K562 (cell line): ENCODE measurements around the gene ARFGEF2. TPM values are rescaled to one million over a fixed set of nuclear protein-coding genes. Genes with fewer than 3 reads are reported as not detected.

ENCODE experiments used
- ATAC-seq: fragments of 200-7000 bp; cut with Tn5 transposase; 3 replicates; pipeline ENCODE4 v1.9.1; 2020; ENCODE audit warnings: moderate library complexity
- BruUV-seq: library from RNA; stranded (reverse); fragments of 400-500 nt; replicated peaks from 2 replicates; lab custom pipeline; 2021; lab: Mats Ljungman, UMichigan
- CTCF ChIA-PET: fragments of 300-600 bp; formaldehyde crosslinking; extraction: SDS; loops from one replicate; lab custom pipeline; 2021; ENCODE audit warnings: low intra/inter-chr PET ratio; lab: Yijun Ruan, JAX
- POLR2A ChIA-PET: fragments of 300-600, 350-650 bp; sonication (Branson Sonifier 250); formaldehyde crosslinking; extraction: SDS; loops from one replicate; lab custom pipeline; 2021; ENCODE audit warnings: antibody characterized with exemption, inconsistent platforms; lab: Yijun Ruan, JAX
- DNase-seq, 4 experiments: peaks; one replicate each; pipeline versions ENCODE4 v3.0.0 to v3.0.0-alpha.2; 2011 to 2018; ENCODE audit warnings: low spot score in 3 of 4, mixed read lengths in 3 of 4; ENCODE audit errors: extremely low read depth in 1 of 4
- FAIRE-seq: peaks from 2 replicates; lab custom pipeline; 2011; peaks lifted over from hg19 to GRCh38; lab: Jason Lieb, UNC
- H2AFZ ChIP-seq: 2 replicates; pipeline ENCODE4 v1.6.0; 2011; ENCODE audit warnings: low read depth, low read length, control low read depth, inconsistent platforms
- H3K27ac ChIP-seq: fragments of 200-600 bp; 3 replicates; pipeline ENCODE4 v1.8.0; 2011; ENCODE audit warnings: low read depth, mild to moderate bottlenecking, control low read depth, inconsistent platforms, low read length, moderate library complexity, mixed read lengths; ENCODE audit errors: extremely low read depth
- H3K27me3 ChIP-seq, 2 experiments: fragments of 300-600 bp in 1 of 2; 2 replicates in 1 of 2; 3 replicates in 1 of 2; pipeline versions ENCODE4 v1.6.0 to v1.8.0; 2011; ENCODE audit warnings: inconsistent platforms in 2 of 2, low read length in 2 of 2, mild to moderate bottlenecking in 1 of 2, mixed read lengths in 1 of 2, moderate library complexity in 1 of 2; ENCODE audit not compliant: control insufficient read depth in 2 of 2, insufficient read depth in 2 of 2
- H3K36me3 ChIP-seq: fragments of 300-600 bp; 3 replicates; pipeline ENCODE4 v1.8.0; 2011; ENCODE audit warnings: mild to moderate bottlenecking, low read length, inconsistent platforms; ENCODE audit not compliant: control insufficient read depth, insufficient read depth
- H3K4me1 ChIP-seq, 2 experiments: fragments of 200-600 bp in 1 of 2; replicated peaks in 1 of 2; 2 replicates in 1 of 2; 3 replicates in 1 of 2; pipeline versions ENCODE4 v1.5.1 to v1.8.0; 2011; ENCODE audit warnings: inconsistent platforms in 2 of 2, low read length in 2 of 2, mild to moderate bottlenecking in 1 of 2, mixed read lengths in 1 of 2, moderate library complexity in 1 of 2; ENCODE audit not compliant: control insufficient read depth in 2 of 2, insufficient read depth in 2 of 2
- H3K4me2 ChIP-seq: 2 replicates; pipeline ENCODE4 v1.6.1; 2011; ENCODE audit warnings: low read length, control low read depth, inconsistent platforms, mixed read lengths; ENCODE audit not compliant: insufficient read depth
- H3K4me3 ChIP-seq: fragments of 200-600 bp; sonication (generic), shearing (Covaris generic); 2 replicates; pipeline ENCODE4 v1.5.1; 2016; ENCODE audit warnings: control low read depth, inconsistent platforms
- H3K79me2 ChIP-seq: fragments of 200-600 bp; 3 replicates; pipeline ENCODE4 v1.8.0; 2011; ENCODE audit warnings: low read length, inconsistent platforms; ENCODE audit not compliant: control insufficient read depth, insufficient read depth
- H3K9ac ChIP-seq, 2 experiments: 2 replicates each; pipeline versions ENCODE4 v1.6.0 to v1.6.1; 2011; ENCODE audit warnings: low read depth in 2 of 2, low read length in 2 of 2, control low read depth in 1 of 2, inconsistent platforms in 1 of 2, mild to moderate bottlenecking in 1 of 2, mixed read lengths in 1 of 2; ENCODE audit not compliant: insufficient read depth in 1 of 2
- H3K9me1 ChIP-seq: one replicate; pipeline ENCODE4 v1.6.0; 2011; ENCODE audit warnings: inconsistent platforms, mild to moderate bottlenecking, low read length, moderate library complexity; ENCODE audit not compliant: control insufficient read depth, insufficient read depth
- H3K9me3 ChIP-seq: replicated peaks from 2 replicates; pipeline ENCODE4 v1.5.1; 2011; ENCODE audit warnings: low read depth, low read length, inconsistent platforms; ENCODE audit not compliant: control insufficient read depth, insufficient read depth
- H4K20me1 ChIP-seq: replicated peaks from 2 replicates; pipeline ENCODE4 v1.6.1; 2011; ENCODE audit warnings: low read length, inconsistent platforms, mixed read lengths; ENCODE audit not compliant: control insufficient read depth, insufficient read depth
- CCNT2 ChIP-seq: IDR thresholded peaks from 2 replicates; pipeline ENCODE4 v1.6.1; 2011; ENCODE audit warnings: borderline replicate concordance, low read depth, mild to moderate bottlenecking, moderate library complexity, mixed read lengths, low read length; ENCODE audit not compliant: insufficient read length; ENCODE audit errors: extremely low read depth
- ESRRA ChIP-seq: fragments of 450-650 bp; IDR thresholded peaks from 2 replicates; pipeline ENCODE4 v1.6.1; 2014; ENCODE audit warnings: low read depth, mild to moderate bottlenecking, moderate library complexity, borderline replicate concordance
- MYBL2 ChIP-seq, 2 experiments: fragments of 450-650 bp in 1 of 2; sonication (generic) in 1 of 2; formaldehyde crosslinking in 1 of 2; IDR thresholded peaks; 2 replicates each; pipeline versions ENCODE4 v1.6.1 to v1.8.1; 2017 to 2022; ENCODE audit warnings: borderline replicate concordance in 1 of 2, inconsistent platforms in 1 of 2, low read depth in 1 of 2, mild to moderate bottlenecking in 1 of 2, missing genetic modification reagents in 1 of 2, moderate library complexity in 1 of 2
- RCOR1 ChIP-seq, 2 experiments: IDR thresholded peaks; 2 replicates each; pipeline ENCODE4 v1.6.1; 2012; ENCODE audit warnings: low read depth in 2 of 2, low read length in 2 of 2, borderline replicate concordance in 1 of 2, improper control_type of control experiment in 1 of 2
- WGBS: fragments of 100-300 bp; shearing (Covaris generic); methylation state at CpG from one replicate; pipeline ENCODE4 v1.1.6; 2016; ENCODE audit warnings: low coverage, mixed read lengths; ENCODE audit not compliant: insufficient coverage; ENCODE audit errors: missing lambda C conversion rate; 5-methylcytosine and 5-hydroxymethylcytosine counted together
- in situ Hi-C: fragments of 300-500 bp; cut with MboI; formaldehyde crosslinking; loops from 4 replicates; pipeline ENCODE4 v1.15.0; 2018; ENCODE audit warnings: inconsistent platforms, mixed read lengths
- intact Hi-C: fragments of 100-400 bp; cut with micrococcal nuclease; formaldehyde crosslinking; loops from 2 replicates; pipeline ENCODE4 v1.14.2; 2022
- polyA plus RNA-seq, 8 experiments: library from polyadenylated mRNA; depleted of rRNA in 4 of 8; stranded (reverse) in 5 of 8; unstranded in 3 of 8; fragments of >200 nt; fragmentation: Nextera tagmentation in 2 of 8; fragmentation: Illumina TruSeq in 1 of 8; extraction: Ambion mirVana in 2 of 8; extraction: Trizol in 1 of 8; gene quantifications; 2 replicates each; pipeline versions ENCODE4 v1.2.1 to v1.2.3, GENCODE V29; 2011 to 2014; ENCODE audit warnings: inconsistent platforms in 1 of 8, missing spikeins in 1 of 8
- total RNA-seq, 7 experiments: library from RNA; depleted of rRNA in 6 of 7; stranded (reverse); fragments of >200 nt in 6 of 7; fragmentation: Illumina TruSeq in 2 of 7; extraction: Trizol in 2 of 7; gene quantifications; 2 replicates each; pipeline versions ENCODE4 v1.2.1 to v1.2.3, GENCODE V29; 2011 to 2021; ENCODE audit warnings: low replicate concordance in 1 of 7
- TF ChIP-seq, protein P1 (sequence below): fragments of 450-650 bp; conservative IDR thresholded peaks from 2 replicates; pipeline ENCODE4 v1.6.1; 2016; ENCODE audit warnings: missing genetic modification characterization, low read depth, mild to moderate bottlenecking, control low read depth, missing compliant biosample characterization
- TF ChIP-seq, protein P2 (sequence below): conservative IDR thresholded peaks from 2 replicates; pipeline ENCODE4 v1.6.1; 2011; ENCODE audit warnings: low read depth, mild to moderate bottlenecking, low read length; ENCODE audit not compliant: control insufficient read depth

ARFGEF2 gene
- total and polyA plus RNA-seq, 9 of the 15 experiments (the other 6 are each of a cell fraction or from before 2014, with no cell fraction given), result 4.2 to 18.8 (median 13.7) TPM

DNA sequence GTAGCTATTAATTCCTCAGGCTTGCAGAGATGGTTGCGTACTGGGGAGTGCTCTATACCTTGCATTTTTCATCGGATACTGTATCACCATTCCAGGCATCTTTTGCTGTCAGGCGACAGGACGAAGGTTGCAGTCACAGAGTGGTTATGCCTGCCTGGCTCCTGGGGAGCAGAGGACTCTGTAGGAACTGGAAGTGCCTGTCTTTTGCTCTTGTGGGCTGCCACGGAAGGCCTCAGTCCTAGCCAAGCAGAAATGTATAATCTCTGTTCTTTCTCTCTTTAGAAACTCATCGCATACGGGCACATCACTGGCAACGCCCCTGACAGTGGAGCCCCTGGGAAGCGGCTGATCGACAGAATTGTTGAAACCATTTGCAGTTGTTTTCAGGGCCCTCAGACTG is 29.5 kb downstream of the ARFGEF2 start:
- H2AFZ ChIP-seq, result no peak overlapping the region
- no peak overlapping the region for H3K27ac ChIP-seq
- TF ChIP-seq CCNT2 (no peak), RCOR1 (IDR thresholded peaks at IDR 0.05; ENCODE audit: borderline replicate concordance in 1 of 2, low read depth in 2 of 2, low read length in 2 of 2) (no peak), MYBL2 (IDR thresholded peaks at IDR 0.05; ENCODE audit: low read depth) (no peak), MYBL2 (CRISPR knock-in tag; IDR thresholded peaks at IDR 0.05; ENCODE audit: borderline replicate concordance) (no peak), ESRRA (no peak)
- TF ChIP-seq, protein P1, sequence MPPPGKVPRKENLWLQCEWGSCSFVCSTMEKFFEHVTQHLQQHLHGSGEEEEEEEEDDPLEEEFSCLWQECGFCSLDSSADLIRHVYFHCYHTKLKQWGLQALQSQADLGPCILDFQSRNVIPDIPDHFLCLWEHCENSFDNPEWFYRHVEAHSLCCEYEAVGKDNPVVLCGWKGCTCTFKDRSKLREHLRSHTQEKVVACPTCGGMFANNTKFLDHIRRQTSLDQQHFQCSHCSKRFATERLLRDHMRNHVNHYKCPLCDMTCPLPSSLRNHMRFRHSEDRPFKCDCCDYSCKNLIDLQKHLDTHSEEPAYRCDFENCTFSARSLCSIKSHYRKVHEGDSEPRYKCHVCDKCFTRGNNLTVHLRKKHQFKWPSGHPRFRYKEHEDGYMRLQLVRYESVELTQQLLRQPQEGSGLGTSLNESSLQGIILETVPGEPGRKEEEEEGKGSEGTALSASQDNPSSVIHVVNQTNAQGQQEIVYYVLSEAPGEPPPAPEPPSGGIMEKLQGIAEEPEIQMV (tag), result no peak
- TF ChIP-seq, protein P2, sequence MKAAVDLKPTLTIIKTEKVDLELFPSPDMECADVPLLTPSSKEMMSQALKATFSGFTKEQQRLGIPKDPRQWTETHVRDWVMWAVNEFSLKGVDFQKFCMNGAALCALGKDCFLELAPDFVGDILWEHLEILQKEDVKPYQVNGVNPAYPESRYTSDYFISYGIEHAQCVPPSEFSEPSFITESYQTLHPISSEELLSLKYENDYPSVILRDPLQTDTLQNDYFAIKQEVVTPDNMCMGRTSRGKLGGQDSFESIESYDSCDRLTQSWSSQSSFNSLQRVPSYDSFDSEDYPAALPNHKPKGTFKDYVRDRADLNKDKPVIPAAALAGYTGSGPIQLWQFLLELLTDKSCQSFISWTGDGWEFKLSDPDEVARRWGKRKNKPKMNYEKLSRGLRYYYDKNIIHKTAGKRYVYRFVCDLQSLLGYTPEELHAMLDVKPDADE, result no peak
- ATAC-seq (no peak), DNase-seq (no peak), FAIRE-seq (no peak)
- peaks cover 72% of the 10 kb centered on the region for H3K36me3 ChIP-seq
- BruUV-seq, result no TSS peak
- no peak overlapping the region for H3K9ac ChIP-seq
- H3K9me1 ChIP-seq, result no peaks in the 10 kb centered on the region
- no peaks in the 10 kb centered on the region for H3K9me3 ChIP-seq
- ChIA-PET POLR2A (interaction anchor here (1.0 kb wide), 1 partner anchor 9 kb away, joined by 3 read pairs; no protein-coding TSS in a partner anchor), CTCF (no interaction called here)
- H3K4me1 ChIP-seq, result peaks cover 4 to 7% of the 10 kb centered on the region in 2 experiments; a peak in 3 of 5 replicates
- no peaks in the 10 kb centered on the region for H3K27me3 ChIP-seq
- in situ Hi-C loops (no loop called here), intact Hi-C loops (no loop called here)
- H4K20me1 ChIP-seq, result 0 out of 2 replicates have a peak, but pooled peaks cover 3% of the 10 kb centered on the region
- no peaks in the 10 kb centered on the region for H3K79me2 ChIP-seq
- 95% methylated on average over 10 of the region's 10 CpGs for WGBS
- no peak overlapping the region for H3K4me2 ChIP-seq
- H3K4me3 ChIP-seq, result no peak overlapping the region
